H9 (cell line): ENCODE data around the gene CCDC30. TPM values are rescaled to one million over a fixed set of nuclear protein-coding genes. Genes with fewer than 3 reads are reported as not detected.

Experiments
- DNase-seq: peaks from one replicate; pipeline ENCODE4 v3.0.0-alpha.2; 2017
- H2AFZ ChIP-seq: one replicate; pipeline ENCODE4 v1.6.1; 2013; ENCODE audit warnings: mild to moderate bottlenecking, low read length, control low read depth, moderate library complexity
- H2AK5ac ChIP-seq: 2 replicates; pipeline ENCODE4 v1.6.1; 2013; ENCODE audit warnings: low read length, control low read depth, mixed read lengths; ENCODE audit not compliant: insufficient read length
- H2BK120ac ChIP-seq: one replicate; pipeline ENCODE4 v1.6.1; 2013; ENCODE audit warnings: low read depth, mild to moderate bottlenecking, low read length, control low read depth, inconsistent platforms; ENCODE audit not compliant: poor library complexity, severe bottlenecking
- H2BK12ac ChIP-seq: 2 replicates; pipeline ENCODE4 v1.6.1; 2013; ENCODE audit warnings: low read length, control low read depth, mixed read lengths, low read depth; ENCODE audit not compliant: insufficient read length
- H2BK15ac ChIP-seq: 2 replicates; pipeline ENCODE4 v1.6.1; 2013; ENCODE audit warnings: low read depth, low read length, control low read depth
- H2BK20ac ChIP-seq: one replicate; pipeline ENCODE4 v1.6.1; 2013; ENCODE audit warnings: low read depth, mild to moderate bottlenecking, low read length, control low read depth, inconsistent platforms; ENCODE audit not compliant: poor library complexity, severe bottlenecking
- H2BK5ac ChIP-seq: 2 replicates; pipeline ENCODE4 v1.6.1; 2013; ENCODE audit warnings: low read length, control low read depth, mixed read lengths; ENCODE audit not compliant: insufficient read length
- H3K14ac ChIP-seq: 2 replicates; pipeline ENCODE4 v1.6.1; 2013; ENCODE audit warnings: low read length, control low read depth; ENCODE audit not compliant: insufficient read depth
- H3K18ac ChIP-seq: 2 replicates; pipeline ENCODE4 v1.6.1; 2013; ENCODE audit warnings: low read depth, mild to moderate bottlenecking, mixed read lengths, low read length, control low read depth; ENCODE audit not compliant: insufficient read length
- H3K23ac ChIP-seq: 2 replicates; pipeline ENCODE4 v1.6.1; 2013; ENCODE audit warnings: low read length, control low read depth, mixed read lengths, low read depth; ENCODE audit not compliant: insufficient read length
- H3K23me2 ChIP-seq: 2 replicates; pipeline ENCODE4 v1.6.1; 2013; ENCODE audit warnings: low read depth, mild to moderate bottlenecking, mixed read lengths, low read length, control low read depth; ENCODE audit not compliant: insufficient read length, poor library complexity, severe bottlenecking
- H3K27ac ChIP-seq: 2 replicates; pipeline ENCODE4 v1.5.1; 2013; ENCODE audit warnings: low read length, control low read depth, mixed read lengths, low read depth; ENCODE audit not compliant: insufficient read length
- H3K27me3 ChIP-seq: 2 replicates; pipeline ENCODE4 v1.6.1; 2013; ENCODE audit warnings: low read length, control low read depth, inconsistent platforms; ENCODE audit not compliant: insufficient read depth
- H3K4ac ChIP-seq: 2 replicates; pipeline ENCODE4 v1.6.1; 2013; ENCODE audit warnings: low read depth, mild to moderate bottlenecking, control low read depth, inconsistent platforms, low read length, moderate library complexity
- H3K4me1 ChIP-seq: 2 replicates; pipeline ENCODE4 v1.6.1; 2013; ENCODE audit warnings: low read length, control low read depth, inconsistent platforms; ENCODE audit not compliant: insufficient read depth
- H3K4me2 ChIP-seq: 2 replicates; pipeline ENCODE4 v1.6.1; 2013; ENCODE audit warnings: low read length, control low read depth, mixed read lengths; ENCODE audit not compliant: insufficient read length, insufficient read depth
- H3K56ac ChIP-seq: 2 replicates; pipeline ENCODE4 v1.6.1; 2013; ENCODE audit warnings: low read depth, mild to moderate bottlenecking, mixed read lengths, low read length, control low read depth; ENCODE audit not compliant: insufficient read length
- H3K79me1 ChIP-seq: 2 replicates; pipeline ENCODE4 v1.6.1; 2013; ENCODE audit warnings: low read depth, mild to moderate bottlenecking, moderate library complexity, low read length, control low read depth, inconsistent platforms; ENCODE audit not compliant: insufficient read depth, poor library complexity, severe bottlenecking
- H3K79me2 ChIP-seq: 2 replicates; pipeline ENCODE4 v1.6.1; 2013; ENCODE audit warnings: low read length, control low read depth, inconsistent platforms; ENCODE audit not compliant: insufficient read depth
- H3K9ac ChIP-seq: 2 replicates; pipeline ENCODE4 v1.6.1; 2013; ENCODE audit warnings: low read length, control low read depth, mixed read lengths; ENCODE audit not compliant: insufficient read length; ENCODE audit errors: extremely low read depth
- H3K9me3 ChIP-seq: one replicate; pipeline ENCODE4 v1.6.1; 2013; ENCODE audit warnings: low read depth, low read length, inconsistent platforms; ENCODE audit not compliant: control insufficient read depth
- H3T11ph ChIP-seq: one replicate; pipeline ENCODE4 v1.6.1; 2013; ENCODE audit warnings: mild to moderate bottlenecking, low read length, control low read depth, inconsistent platforms
- H4K20me1 ChIP-seq: one replicate; pipeline ENCODE4 v1.6.1; 2013; ENCODE audit not compliant: control insufficient read depth, insufficient read length, insufficient read depth
- H4K5ac ChIP-seq: 2 replicates; pipeline ENCODE4 v1.6.1; 2013; ENCODE audit warnings: low read depth, mild to moderate bottlenecking, mixed read lengths, low read length, control low read depth; ENCODE audit not compliant: insufficient read length
- H4K8ac ChIP-seq: replicated peaks from 2 replicates; pipeline ENCODE4 v1.6.1; 2013; ENCODE audit warnings: low read length, control low read depth, mixed read lengths, low read depth; ENCODE audit not compliant: insufficient read length
- H4K91ac ChIP-seq: 2 replicates; pipeline ENCODE4 v1.6.1; 2013; ENCODE audit warnings: low read depth, mild to moderate bottlenecking, moderate library complexity, mixed read lengths, low read length, control low read depth; ENCODE audit not compliant: insufficient read length
- H3K27ac Mint-ChIP-seq, 3 experiments: 2 replicates in 2 of 3; 3 replicates in 1 of 3; pipeline ENCODE4 v1.8.0; 2020 to 2021; ENCODE audit warnings: mixed read lengths in 3 of 3, mild to moderate bottlenecking in 1 of 3, moderate library complexity in 1 of 3
- H3K27me3 Mint-ChIP-seq: 2 replicates; pipeline ENCODE4 v1.8.0; 2021; ENCODE audit warnings: low read depth, mild to moderate bottlenecking, moderate library complexity, mixed read lengths
- H3K36me3 Mint-ChIP-seq, 3 experiments: 2 replicates in 2 of 3; 3 replicates in 1 of 3; pipeline ENCODE4 v1.8.0; 2020 to 2021; ENCODE audit warnings: low read depth in 3 of 3, mixed read lengths in 3 of 3; ENCODE audit not compliant: insufficient read depth in 1 of 3
- H3K4me1 Mint-ChIP-seq, 2 experiments: 2 replicates each; pipeline ENCODE4 v1.8.0; 2020; ENCODE audit warnings: mixed read lengths in 2 of 2
- H3K4me3 Mint-ChIP-seq, 2 experiments: 2 replicates in 1 of 2; 3 replicates in 1 of 2; pipeline ENCODE4 v1.8.0; 2020 to 2021; ENCODE audit warnings: mild to moderate bottlenecking in 2 of 2, mixed read lengths in 2 of 2, moderate library complexity in 1 of 2
- H3K9me3 Mint-ChIP-seq, 2 experiments: 2 replicates in 1 of 2; 3 replicates in 1 of 2; pipeline ENCODE4 v1.8.0; 2020; ENCODE audit warnings: mild to moderate bottlenecking in 2 of 2, mixed read lengths in 2 of 2, moderate library complexity in 1 of 2
- CTCF ChIP-seq: fragments of 200-600 bp; sonication (generic); conservative IDR thresholded peaks from 3 replicates; pipeline ENCODE4 v1.8.0; 2021; ENCODE audit warnings: antibody characterized with exemption, mild to moderate bottlenecking
- WGBS: extraction: QIAGEN DNeasy Blood & Tissue Kit; methylation state at CpG from one replicate; pipeline ENCODE4 v1.1.7; 2013; ENCODE audit warnings: missing lambda C conversion rate, low lambda C conversion rate, mixed read lengths; ENCODE audit not compliant: insufficient read length; ENCODE audit errors: extremely low coverage; 5-methylcytosine and 5-hydroxymethylcytosine counted together
- total RNA-seq: library from RNA; stranded (reverse); gene quantifications from 2 replicates; pipeline ENCODE4 v1.2.1, GENCODE V29; 2021

The CCDC30 gene
- total RNA-seq, 1 experiment from 2014 or later = 1.8 TPM

GRCh38 chr1:42576935-42577334, 113.8 kb downstream of the CCDC30 start:
- Histone ChIP-seq H3K4ac (no peak overlapping the region), H3K79me2 (no peaks in the 10 kb centered on the region), H3T11ph (no peak overlapping the region), H3K9ac (no peak overlapping the region), H2BK15ac (no peak overlapping the region), H4K91ac (no peak overlapping the region), H3K4me1 (no peaks in the 10 kb centered on the region), H2BK20ac (no peak overlapping the region), H4K5ac (no peak overlapping the region), H2AFZ (no peak overlapping the region), H4K8ac (no peak overlapping the region), H3K79me1 (no peaks in the 10 kb centered on the region), H3K4me2 (no peak overlapping the region), H3K27ac (no peak overlapping the region), H3K27me3 (no peaks in the 10 kb centered on the region), H3K23me2 (no peaks in the 10 kb centered on the region), H2AK5ac (no peak overlapping the region), H2BK120ac (no peak overlapping the region), H2BK5ac (no peak overlapping the region), H3K56ac (no peak overlapping the region), H3K23ac (no peak overlapping the region), H3K14ac (no peak overlapping the region), H2BK12ac (no peak overlapping the region), H4K20me1 (no peaks in the 10 kb centered on the region), H3K9me3 (no peaks in the 10 kb centered on the region), H3K18ac (no peak overlapping the region)
- no peak for TF ChIP-seq CTCF
- H3K4me1 Mint-ChIP-seq = no peaks in the 10 kb centered on the region
- H3K4me3 Mint-ChIP-seq = no peak overlapping the region
- H3K27ac Mint-ChIP-seq = no peak overlapping the region
- no peaks in the 10 kb centered on the region for H3K36me3 Mint-ChIP-seq
- no peaks in the 10 kb centered on the region for H3K9me3 Mint-ChIP-seq
- no peaks in the 10 kb centered on the region; the same call in 1 of the 2 replicates for H3K27me3 Mint-ChIP-seq
- DNase-seq = no peak
- WGBS = no CpG with 5 or more reads among the region's 1 CpG
